ENCODE results near the gene COL7A1. TPM values are rescaled to one million over a fixed set of nuclear protein-coding genes. Genes with fewer than 3 reads are reported as not detected.

The COL7A1 gene
- total and polyA plus RNA-seq, 2 of the 8 experiments (the other 6 are each of a cell fraction or from before 2014, with no cell fraction given): 10.7 to 13.9 TPM

DNA sequence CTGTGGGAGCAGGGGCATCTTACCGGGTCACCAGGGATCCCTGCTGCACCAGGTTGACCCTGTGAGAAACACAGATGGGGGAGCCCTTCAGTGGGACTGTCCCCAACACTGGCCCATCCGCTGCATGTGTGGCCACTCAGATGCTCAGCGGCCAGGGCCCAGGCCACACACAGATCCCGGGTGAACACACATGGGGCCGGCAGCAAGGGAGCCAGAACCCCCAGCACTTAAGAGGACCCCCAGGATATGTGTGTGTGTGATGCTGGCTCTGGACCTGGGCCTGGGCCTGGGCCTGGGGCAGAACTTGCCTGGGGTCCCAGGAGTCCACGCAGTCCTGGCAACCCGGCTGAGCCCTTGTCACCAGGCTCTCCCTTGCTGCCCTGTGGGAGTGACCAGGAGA is 26.7 kb downstream of the COL7A1 start (continued):
- no peak for TF ChIP-seq RNF2 (IDR thresholded peaks at IDR 0.05; ENCODE audit: borderline replicate concordance, low read depth, low read length, missing control alignments, poor library complexity, severe bottlenecking)

All from H1 (cell line).